Inflammatory macrophage (primary cell): Measurements from ENCODE around the gene CAMKMT.
A peak's percentile ranks its signal among the peaks of the same experiment; 100 is the strongest.
"Not testable (repeated sequence)": the region's sequence is repeated elsewhere in the genome, so short reads cannot be mapped to it uniquely, and the experiment has no call there.

Source experiments
- DNase-seq, 2 donors: peaks; one replicate each; pipeline ENCODE4 v3.0.0-alpha.2; 2020 to 2022

CAMKMT gene

DNA sequence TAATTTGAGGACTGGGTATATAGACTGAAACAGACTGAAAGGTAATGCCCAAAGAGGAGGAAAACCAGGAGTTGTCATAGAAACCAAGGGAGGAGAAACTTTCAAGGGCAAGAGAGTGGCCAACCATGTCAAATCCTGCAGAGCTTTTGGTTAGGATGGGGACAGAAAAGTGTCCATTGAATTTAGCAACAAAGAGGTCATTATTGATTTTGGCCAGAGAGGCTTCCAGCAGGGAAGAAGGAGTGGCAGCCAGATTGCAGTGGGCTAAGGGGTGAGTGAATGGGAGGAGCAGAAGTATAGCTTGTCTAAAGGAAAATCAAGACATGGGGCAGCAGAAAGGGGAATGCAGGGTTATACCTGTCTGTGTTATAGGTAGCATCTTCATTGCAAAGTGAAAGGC, 194.0 kb downstream of the CAMKMT start:
- DNase-seq = no peak

DNA sequence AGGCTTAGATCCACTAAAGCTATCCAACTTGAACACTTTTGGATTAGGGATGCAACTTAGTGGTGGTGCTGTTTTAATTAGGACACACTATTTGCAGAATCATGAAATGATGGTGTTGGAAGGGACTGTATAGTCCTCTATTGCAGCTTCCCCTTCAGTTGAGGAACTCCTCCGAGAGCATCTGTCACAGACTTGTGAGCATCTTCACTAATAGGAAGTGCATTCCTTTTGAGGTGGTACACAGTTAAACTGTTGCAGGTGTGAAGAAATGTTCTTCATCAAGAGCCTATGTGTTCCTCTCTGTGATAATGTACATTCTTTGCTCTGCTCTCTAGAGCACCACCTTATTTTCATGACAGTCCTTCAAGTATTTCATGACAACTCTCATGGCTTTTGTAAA, 197.4 kb downstream of the CAMKMT start:
- peak; percentile 24 to 33 for DNase-seq

DNA sequence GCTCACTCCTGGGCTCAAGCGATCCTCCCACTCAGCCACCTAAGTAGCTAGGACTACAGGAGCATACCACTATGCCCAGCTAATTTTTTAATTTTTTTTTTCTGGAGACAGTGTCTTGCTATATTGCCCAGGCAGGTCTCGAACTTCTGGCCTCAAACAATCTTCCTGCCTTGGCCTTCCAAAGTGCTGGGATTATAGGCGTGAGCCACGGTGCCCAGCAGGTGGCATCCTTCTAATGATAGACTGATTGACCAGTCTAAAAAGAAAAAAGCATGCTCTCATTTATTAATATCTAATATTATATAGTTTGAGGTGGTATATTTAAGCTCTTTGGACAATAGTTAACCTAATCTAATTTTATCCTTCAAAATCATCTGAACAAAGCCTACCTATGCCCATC, 198.6 kb downstream of the CAMKMT start:
- DNase-seq = peak; percentile 39 to 46

DNA sequence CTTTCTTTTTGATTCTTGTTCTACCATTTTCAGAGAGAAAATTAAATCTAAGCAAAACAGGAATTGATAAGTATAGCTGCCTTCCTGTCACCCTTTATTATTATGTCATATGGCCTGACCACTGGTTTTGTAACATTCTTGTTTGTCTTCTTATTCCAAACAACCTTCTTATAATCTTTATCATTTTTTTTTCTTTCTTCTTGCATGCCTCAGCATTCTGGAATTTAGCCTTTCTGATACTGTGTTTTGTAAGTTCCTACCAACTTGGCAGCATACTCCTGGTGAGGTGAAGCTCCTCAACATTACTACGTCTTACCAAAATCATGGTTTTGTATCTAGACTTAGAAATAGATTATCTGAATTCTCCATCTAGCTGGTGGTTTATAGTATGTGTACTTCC, 199.2 kb downstream of the CAMKMT start:
- DNase-seq = no peak

DNA sequence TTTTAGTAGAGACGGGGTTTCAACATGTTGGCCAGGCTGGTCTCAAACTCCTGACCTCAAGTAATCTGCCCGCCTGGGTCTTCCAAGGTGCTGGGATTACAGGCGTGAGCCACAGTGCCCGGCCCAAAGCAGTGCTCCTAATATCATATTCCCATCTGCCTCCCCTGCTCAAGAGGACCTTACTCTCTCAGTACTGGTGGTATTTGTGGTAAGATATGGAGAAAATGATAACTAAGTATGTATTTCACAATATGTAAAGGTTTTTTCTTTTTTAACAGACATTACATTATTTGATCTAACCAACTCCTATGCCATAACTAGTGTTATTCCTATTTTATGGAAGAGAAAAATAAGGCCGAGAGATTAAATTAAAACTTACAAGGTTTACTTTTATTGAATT, 201.0 kb downstream of the CAMKMT start:
- DNase-seq = no peak

DNA sequence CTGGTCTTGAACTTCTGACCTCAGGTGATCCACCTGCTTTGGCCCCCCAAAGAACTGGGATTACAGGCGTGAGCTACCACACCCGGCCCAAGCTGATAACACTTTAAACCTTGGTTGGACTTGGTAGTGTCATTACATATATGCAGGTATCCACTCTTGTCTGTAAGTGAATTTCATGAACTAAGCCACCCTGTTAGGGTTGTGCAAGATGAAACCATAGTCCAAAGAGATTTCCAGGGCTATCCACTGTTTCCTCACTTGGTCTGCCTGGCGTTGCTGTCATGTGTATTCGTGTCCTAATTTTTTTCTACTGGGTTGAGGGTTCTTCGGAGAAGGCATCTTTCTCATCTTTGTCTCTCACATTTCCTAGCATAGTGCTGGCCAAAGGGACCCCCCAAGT, 203.0 kb downstream of the CAMKMT start:
- no peak for DNase-seq

DNA sequence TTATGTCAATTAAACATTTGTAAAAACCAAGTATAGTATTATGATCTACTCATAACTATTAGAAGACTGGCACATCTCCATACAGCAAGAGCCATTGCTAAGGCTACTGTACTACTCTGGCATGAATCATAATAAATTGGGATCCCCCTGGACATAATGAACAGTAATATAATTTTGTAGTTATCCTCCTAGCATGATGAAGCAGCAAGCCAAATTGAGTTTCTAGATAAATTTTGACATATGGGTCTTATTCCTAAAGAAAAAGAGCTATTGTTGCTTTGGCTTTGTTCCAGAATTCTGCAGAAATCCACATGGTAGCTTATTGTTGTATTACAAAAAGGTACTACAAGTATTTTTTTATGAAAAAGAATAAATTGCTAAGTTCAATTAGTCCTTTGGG, 204.3 kb downstream of the CAMKMT start:
- DNase-seq = no peak

DNA sequence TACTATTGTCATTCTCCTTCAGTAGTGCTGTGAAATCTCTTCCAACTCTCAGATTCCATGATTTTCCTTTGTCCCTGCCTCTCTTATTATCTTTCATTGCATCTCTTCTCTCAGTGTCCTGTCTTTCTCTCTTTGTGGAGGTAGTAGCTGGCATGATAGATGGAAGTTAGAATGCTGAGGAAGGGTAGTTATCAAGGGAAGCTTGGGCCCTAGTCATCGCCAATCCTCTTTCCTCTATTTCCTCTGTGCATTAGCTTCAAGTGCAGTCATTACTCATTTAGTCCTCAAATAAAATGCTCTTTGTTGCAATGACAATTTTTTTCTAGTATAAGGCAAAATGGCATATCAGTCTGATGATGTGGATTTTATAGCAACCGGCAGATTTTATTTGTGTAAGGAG, 207.7 kb downstream of the CAMKMT start:
- no peak for DNase-seq

DNA sequence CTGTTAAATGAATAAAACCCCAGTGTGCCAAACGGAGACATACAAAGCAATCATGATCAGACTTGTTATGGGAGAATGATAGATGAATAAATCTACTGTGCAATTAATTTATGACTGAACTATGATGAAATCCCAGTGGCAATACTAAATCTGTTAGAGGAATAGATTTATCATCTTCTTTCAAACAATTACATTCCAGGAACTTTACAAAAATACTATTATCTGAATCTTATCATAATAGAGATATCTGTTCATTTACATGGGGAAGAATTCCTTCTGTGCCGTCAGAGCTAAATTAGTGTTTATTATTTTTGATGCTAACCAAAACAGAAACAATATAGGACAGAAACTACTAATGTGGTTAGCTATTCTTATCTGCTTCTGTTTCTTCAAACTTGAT, 208.5 kb downstream of the CAMKMT start:
- DNase-seq = no peak

DNA sequence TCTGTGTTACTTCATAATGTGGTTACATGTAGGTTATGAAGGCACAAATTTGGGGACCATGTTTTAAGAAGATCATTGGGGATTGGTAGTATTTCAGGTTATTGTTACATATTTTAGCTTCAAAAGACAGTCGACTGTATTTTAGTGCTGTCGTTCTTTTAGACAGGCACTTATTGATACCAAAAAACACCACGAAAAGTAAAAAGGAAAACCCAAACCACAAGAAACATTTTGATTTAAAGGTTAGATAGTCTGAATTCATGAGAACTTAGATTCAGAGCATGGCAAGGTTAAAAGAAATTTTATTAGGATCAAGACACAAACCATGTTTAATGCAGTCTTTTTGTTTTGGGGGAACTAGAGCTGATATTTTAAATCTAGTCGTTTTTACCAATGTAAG, 209.0 kb downstream of the CAMKMT start:
- no peak for DNase-seq

DNA sequence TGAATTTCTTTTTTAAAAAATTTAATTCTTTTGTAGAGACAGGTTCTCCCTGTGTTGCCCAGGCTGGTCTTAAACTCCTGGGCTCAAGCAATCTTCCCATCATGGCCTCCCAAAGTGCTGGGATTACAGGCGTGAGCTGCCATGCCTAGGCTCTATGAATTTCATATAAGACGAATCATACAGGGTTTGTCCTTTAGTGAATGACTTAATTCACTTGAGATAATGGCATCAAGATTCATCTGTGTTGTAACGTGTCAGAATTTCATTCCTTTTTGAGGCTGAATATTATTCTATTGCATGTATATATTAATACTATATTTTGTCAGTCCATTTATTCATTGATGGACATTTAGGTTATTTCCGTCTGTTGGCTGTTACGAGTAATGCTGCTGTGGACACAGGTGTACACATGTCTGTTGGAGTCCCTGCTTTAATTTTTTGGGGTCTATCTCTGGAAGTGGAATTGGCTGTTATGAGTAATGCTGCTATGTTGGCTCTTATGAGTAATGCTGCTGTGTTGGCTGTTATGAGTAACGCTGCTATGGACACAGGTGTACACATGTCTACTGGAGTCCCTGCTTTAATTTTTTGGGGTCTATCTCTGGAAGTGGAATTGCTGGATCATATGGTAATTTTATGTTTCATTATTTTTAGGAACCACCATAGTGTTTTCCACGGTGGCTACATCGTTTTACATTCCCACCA, 210.6 kb downstream of the CAMKMT start:
- DNase-seq = no peak

DNA sequence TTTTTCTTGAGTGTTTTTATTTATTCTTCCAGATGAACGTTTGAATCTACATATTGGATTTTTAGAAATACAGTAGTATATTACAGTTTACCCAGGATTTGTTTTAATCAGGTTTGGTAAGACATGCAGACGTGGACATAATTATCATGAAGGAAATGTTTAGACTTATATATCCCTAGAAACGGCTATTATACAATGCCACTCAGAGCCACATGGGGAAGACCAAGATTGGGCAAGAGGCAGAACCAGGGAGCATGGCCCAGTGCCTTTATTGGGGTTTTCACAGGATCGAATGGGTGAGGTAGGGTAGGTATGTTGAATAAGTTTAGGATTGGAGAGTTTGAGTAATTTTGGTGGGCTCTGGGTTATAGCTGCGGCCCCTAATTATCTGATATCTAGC, 212.2 kb downstream of the CAMKMT start:
- peak in 1 of 2 donors; percentile 30 for DNase-seq

DNA sequence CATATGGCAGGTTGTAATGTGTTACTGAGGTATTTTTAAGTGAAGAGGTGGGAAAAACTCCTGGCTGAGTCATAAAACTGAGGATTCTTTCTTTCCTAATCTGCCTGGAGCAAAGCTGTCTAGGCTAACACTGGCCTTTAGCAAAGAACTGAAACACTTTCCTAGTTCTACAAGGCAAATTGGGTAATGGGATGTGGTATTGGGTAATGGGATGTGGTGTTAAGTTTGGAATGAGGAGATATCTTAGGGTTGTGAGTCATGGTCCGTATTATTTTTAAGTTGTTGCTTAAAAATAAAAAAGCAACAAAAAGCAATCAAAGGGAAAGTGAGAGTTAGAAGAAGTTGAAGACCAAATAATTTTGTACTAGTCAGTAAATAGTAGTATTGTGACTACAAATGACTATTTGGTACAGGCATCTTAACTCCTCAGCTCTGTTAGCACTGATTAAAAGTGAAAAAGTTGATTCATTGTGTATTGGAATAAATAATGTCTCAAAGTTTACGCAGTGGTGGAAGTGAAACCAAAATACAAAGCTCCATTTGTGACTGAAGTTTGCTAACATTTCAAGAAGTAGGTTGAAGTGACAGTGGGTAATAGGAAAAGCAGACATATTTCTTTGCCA, 216.8 kb downstream of the CAMKMT start:
- DNase-seq = peak; percentile 88 to 95

DNA sequence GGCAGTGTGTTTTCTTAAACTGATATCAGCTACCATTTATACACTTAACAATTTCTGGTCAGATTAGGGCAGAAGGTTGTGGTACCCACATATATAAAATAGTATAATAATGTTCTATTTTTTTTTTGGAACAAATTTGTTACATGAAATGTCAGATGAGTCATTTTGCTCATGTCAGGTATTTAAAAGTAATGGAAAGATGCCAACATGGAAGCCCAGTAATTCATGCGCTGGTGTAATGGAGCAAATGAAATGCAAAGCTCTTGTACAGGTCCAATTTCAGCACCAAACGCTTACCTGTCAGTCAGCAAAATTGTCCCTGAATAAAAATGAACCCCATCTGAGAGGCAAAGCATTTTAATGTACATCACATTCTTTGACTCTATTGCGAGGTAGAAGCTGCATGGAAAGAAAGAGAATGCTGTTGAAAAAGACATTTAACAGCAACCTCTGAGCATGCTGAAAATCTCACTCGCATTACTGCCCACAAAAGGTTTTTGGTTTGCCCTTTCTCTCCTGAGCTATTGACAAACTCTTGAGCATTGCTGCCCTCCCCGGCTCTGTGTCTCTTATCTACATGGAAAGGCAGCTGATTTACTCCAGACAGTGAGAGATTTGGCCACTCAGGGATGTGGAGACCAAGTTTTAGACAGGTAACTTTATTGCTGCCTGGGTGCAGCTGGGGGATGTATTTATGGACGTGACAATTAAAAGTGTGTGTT, 217.5 kb downstream of the CAMKMT start:
- DNase-seq = no peak

DNA sequence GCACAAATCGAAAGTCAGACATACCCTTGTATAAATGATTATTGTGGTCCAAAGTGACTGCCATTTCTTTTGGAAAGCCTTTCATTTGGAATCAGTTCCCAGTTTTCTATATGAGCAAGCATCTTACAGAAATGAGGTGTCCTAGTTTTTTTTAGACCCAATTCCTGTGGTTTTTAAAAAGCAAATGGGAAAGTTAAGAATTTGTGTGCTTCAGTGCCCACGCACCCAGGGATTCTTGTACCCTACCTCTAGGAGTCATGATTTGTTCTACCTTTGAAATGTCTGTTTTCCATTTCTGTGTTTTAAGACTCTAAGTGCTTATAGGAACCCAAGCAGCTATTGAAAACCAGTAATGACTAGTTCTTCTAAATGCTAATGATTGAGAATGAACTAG, 218.1 kb downstream of the CAMKMT start:
- no peak for DNase-seq

DNA sequence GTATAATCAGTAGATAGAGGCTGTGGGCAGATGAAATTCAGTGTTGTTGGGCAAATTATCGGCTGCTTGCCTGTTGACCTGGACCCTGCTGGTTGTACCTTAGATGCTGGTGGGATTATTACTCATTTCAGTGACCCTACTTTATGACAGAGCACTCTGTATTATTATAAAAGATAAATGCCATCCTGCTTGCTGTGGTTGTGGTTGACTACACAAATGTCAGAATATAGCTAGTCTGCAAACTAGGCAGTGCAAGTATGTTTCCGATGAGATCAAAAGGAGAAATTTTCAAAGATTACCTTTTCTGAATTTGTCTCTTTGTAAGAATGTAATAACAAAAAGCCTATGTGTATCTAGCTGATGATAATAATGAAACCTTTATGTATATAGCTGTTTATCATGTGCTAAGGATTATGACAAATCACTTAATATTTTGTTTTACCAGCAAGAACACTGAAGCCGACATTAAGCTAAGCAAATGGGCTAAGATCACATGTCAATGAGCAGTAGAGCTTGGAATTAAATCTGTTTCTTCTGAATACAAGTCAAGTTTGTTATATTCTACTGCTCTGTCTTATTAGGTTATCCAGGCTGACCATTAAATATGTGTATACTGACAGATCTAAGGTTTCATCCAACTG, 219.2 kb downstream of the CAMKMT start:
- no peak for DNase-seq

DNA sequence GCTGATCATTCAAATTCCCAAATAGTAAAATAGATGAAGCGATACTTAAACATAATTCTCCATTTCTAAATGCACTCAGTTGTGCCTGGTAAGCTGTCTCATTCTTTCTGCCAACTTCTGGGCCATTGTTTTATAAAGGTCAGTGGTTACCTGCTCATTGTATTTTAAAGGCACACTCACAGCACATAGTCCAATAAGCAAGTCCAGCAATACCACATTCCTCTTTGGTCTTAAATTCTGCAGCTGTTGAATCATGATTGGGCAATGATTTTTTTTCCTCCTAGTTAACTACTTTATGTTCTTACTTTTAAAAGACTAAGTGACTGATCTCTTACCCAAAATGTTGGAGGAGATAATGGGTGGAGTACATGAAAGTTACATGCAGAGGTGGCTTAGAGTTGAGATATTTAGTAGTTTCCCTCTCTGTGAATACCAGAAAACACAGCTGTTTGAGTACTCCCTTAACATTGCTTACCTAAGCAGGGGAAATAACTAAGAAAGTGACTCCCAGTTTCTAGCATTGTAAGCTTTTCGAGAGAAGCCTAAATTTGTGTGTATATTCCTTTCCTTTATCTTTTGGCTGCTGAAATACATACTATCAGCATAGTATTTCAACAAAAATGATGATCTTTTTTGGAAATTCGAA, 220.7 kb downstream of the CAMKMT start:
- DNase-seq = no peak

DNA sequence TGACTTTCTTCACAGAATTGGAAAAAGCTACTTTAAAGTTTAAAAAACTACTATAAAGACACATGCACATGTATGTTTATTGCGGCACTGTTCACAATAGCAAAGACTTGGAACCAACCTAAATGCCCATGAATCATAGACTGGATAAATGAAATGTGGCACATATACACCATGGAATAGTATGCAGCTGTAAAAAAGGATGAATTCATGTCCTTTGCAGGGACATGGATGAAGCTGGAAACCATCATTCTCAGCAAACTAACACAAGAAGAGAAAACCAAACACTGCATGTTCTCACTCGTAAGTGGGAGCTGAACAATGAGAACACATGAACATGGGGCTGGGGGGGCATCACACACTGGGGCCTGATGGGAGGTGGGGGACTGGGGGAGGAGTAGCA, 233.9 kb downstream of the CAMKMT start:
- not testable (repeated sequence) for DNase-seq

DNA sequence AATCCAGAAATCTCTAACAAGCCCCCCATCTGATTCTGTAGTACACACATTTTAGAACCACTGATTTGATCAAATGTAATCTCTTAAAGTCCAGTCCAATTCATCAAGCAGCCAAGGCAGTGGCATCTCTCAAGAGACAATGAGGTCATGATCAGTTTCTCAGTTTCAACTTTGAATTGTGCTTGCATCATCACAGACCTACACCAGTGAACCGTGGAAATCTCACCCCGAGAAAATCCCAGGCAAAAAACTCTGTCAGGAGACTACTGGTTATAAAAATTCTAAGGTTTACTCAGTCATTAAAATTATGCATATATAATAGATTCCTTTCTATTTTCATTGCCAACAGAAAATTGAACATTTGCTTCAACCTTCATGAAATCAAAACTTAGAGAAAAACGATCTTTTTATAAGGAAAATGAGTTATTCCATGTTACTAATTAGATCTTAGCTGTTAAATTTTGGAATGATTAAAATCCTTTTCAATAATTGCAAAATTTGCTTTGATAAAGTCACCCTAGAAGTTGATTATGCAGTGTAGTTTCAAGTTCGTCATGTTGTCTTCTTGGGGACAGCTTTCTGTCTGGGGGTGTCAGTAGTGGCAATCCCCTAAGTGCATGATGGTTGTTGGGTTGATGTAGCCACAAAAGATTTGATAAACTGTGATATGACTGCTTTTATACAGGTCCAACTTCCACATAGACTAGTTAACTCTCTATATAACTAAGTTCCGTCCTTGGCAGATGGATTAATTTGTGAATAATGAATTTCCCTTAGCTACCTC, 235.0 kb downstream of the CAMKMT start:
- DNase-seq = no peak

DNA sequence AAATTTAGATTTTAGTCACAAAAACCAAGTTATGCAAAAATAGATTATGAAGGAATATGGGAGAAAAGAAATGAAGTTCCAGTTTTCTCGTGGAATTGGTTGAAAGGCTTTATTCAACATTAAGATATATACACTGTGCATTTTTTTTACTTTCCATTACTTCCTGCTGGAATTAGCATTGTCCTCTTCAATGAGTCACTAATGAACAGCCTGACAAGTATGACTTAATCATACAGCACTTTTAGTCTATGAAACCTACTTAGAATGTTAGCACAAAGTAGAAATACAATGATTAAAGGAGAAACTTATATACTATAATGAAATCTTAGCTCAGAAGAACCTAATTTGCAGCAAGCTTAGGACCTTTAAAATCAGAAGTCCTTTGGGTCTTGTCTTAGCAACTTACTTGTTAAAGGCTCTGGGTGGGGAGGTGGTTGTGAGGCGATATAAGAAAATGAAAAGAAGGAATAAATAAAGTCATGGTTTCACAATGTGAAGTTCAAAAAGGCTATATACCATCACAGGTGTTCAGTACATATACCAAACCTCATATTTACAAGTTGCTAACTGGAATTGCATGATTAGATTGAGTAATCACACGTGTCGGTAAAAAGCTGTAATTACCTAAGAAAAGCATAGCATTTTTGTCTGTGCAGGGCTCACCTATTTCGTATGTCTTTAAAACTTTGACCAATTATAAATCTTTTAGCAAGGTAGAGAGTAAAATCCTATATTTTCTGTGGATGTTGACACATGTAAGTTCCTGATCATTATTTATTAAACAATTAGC, 236.8 kb downstream of the CAMKMT start:
- peak; percentile 2 to 24 for DNase-seq

DNA sequence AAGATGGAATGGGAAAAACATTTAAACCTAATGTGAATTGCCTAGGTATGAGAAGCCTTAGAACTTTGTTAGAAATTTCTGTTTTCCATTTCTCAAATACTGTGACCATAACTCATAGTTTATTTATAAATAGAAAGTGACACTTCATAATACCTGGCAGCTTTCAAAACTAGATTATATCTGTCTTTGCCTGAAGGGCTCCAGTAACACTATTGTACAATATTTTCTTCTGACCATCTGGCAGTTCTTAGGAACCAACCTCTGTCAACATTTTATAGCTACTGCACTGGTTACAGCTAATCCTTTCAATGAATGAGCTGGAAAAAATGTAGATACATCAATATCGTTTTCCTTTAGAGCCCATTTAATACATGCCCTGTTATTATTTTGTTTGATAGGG, 237.4 kb downstream of the CAMKMT start:
- no peak for DNase-seq
